HG02852 (cell line): ENCODE results near the gene NPAS1.

Experiments
- ATAC-seq: cut with Tn5 transposase; IDR thresholded peaks from one replicate; pipeline ENCODE4 v1.9.1; 2021; ENCODE audit warnings: mild to moderate bottlenecking, moderate library complexity; ENCODE audit not compliant: unreplicated experiment

Gene NPAS1

DNA sequence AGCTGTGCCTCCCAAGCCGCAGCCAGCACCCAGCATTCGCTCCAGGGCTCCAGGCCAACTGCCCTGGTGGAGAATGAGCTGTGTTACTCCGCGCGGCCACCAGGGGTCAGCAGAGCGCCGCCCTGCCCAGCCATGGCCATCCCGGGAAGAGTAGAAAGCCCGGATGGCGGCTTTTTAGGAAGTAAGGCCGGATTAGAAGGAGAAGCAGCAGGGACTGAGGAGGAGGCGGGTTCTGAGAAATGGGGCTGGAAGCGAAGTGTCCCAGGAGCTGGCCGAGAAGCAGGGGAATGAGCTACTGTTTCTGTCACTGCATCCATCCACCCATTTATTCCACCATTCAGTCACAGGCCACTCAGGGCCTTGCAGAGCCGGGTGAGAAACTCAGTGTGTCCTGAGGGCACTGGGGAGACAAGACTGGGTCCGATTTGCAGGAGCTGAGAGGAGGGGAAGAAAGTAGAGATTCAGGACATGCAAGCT, 6.6 kb upstream of the NPAS1 start:
- ATAC-seq, result no peak

DNA sequence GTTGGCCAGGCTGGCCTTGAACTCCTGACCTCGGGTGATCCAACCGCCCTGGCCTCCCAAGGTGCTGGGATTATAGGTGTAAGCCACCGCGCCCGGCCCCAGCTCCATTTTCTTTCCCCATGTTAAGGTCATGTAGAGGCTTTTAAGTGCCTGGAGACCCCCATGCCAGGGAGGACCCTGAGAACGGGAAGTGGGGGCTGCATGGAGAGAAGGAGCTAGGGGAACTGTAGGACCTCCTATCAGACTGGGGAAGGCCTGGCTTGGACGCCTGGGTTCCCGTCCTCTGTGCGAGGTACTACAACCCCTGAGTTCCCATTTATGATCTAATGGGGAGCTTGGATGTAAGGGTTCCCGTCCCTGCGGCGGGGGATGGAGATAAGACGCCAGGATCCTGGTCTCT, 714 bp upstream of the NPAS1 start:
- ATAC-seq, result no peak

DNA sequence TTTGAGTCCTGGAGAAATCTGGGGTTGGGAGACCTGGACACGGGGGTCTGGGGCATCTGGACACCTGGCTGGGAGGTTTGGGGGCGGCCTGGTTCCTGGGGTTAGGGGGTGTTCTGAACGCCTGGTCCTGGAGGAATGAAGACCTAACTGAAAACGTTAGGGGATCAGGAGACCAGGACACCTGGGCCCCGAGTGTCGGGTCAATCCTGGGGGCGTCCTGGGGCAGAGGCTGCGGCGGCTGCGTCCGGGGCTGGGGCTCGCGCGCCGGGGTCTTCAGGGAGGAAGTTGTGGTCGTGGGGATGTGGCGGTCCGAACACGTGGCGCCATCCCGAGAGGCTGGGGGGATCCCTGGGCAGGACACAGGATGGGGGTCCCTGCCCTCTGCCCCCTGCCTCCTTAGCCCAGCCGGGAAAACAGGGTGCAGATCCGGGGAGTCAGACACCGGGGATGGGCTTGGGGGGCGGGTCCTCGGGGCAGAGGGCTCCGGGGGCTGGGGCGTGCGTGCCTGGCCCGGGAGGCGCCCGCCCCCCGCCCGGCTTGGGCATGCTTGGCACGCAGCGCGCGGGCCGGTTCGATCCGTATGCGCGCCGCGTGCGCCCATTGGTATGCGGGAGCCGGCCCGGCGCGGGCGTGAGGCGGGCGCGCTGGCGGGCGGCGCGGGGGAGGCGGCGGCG, 632 bp downstream of the NPAS1 start:
- ATAC-seq, result no peak

DNA sequence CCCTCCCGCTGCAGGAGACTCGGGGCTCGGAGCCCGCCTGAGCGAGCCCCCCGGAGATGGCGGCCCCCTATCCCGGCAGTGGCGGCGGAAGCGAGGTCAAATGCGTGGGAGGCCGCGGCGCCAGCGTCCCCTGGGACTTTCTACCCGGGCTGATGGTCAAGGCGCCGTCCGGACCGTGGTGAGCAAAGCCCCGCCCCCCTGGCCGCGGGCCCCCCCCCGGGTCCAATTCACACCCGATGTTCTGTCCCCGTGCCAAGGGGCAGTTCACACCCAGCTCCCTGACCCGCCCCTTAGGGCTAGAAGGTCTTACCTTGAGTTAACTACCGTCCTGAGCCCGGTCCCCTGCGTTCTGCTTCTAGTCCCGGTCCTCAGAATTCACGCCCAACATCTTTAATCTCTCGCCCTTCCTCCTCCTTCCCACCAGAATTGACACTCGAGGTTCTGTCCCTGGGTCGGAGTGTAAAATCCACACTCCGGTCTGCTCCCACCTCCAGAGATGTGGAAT, 1.4 kb downstream of the NPAS1 start:
- ATAC-seq, result no peak

DNA sequence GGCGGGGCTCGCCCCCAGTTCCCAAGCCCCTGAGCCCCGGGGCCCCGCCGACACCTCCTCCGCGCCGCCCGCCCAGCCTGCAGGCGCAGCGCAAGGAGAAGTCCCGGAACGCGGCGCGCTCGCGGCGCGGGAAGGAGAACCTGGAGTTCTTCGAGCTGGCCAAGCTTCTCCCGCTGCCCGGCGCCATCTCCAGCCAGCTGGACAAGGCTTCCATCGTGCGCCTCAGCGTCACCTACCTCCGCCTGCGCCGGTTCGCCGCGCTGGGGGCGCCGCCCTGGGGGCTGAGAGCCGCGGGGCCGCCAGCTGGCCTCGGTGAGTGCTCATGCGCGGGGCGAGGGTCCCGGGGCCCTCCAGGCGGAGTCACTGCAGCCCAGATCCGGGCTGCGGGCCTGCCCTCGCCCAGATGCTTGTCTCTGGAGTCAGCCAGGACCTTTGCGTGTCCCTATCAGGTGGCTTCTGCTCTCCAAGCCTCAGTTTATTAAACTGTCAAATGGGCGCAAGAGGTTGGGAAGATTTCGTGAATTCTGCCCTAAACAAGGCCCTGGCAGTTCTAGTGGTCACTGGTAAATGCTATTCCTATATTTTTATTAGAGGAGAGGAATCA, 2.0 kb downstream of the NPAS1 start:
- no peak for ATAC-seq

DNA sequence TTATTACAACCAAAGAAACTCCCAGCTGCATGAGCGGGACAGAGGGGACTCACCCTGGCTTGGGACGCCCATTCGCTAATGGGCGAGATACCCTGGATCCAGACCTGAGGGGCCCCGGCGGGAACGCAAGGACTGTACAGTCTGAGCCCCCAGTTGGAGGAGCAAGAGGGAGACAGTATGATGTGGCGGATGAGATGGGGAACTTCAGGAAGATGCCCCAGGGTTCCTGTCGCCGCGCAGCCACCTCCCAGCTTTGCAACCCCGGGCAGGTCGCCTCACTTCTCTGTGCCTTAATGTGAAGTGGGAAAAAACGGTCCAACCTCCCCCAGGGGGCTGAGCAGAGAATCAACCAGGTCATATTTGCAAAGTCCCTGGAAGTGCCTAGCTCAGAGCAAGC, 2.5 kb downstream of the NPAS1 start:
- no peak for ATAC-seq

DNA sequence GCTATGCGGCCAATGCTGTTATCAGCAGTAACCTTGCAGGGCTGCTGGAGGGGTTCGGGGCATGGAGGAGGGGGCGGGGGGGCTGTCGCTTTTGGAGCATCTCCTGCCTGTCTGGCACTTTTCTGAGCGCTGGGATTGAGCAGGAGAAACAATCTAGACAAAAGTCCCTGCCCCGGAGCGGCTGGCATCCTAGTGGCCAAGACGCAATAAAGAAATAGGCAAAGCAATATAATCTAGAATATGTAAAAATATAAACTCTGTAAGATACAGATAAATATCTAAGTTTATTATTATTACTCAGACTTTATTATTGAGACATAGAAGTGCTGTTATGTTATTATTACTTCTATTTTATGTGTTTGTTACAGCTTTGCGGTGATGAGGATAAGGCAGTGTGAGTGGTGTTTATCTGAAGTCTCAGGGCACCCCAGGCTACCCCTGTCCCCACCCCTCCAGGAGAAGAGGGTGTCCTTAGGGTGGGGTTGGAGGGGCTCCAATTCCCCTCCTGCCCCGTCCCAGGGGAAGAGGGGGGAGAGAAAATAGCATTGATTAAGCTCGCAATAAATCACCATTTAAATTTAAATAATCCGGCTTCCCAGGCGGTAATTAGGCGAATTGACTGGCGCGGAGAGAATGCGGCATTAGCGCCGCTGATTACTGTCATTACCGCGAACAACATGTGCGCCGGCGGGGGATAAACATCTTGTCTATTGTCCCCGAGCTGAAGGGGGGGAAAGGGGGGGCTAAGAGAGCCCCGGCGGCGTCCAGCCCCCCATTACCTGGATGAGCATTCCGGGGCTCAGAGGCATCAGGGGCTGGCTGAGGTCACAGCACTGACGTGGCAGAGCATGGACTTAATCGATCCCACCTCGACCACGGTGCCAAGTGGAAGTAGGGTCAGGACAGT, 3.2 kb downstream of the NPAS1 start:
- ATAC-seq, result no peak

DNA sequence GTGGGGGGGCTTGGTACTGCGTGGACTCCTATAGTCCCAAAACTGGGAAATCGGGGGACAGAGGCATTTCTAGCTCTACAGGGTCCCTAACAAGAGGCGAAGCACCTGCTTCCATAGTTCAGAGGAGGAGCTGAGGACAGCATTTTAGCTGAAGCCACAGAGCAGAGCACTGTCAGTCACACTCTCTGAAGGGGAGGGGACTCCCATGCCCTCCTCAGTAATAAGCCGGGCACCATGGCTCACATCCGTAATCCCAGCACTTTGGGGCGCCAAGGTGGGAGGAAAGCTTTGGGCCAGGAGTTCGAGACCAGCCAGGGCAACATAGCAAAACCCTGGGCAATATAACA, 3.8 kb downstream of the NPAS1 start:
- no peak for ATAC-seq

DNA sequence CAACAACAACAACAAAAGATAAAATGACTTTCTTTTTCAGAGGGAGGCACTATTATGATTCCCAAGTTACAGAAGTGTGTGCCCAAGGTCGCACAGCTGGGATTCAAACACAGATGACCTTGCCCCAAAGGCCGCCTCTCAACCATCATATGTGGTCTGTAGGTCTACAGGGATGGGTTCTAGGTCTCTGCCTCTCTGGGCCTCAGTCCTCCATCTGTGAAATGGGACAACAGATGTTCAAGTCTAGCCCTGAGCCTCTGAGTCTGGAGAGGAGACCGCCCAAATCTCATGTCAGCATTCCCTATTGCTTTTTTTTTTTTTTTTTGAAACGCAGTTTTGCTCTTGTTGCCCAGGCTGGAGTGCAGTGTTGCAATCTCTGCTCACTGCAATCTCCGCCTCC, 4.9 kb downstream of the NPAS1 start:
- no peak for ATAC-seq

DNA sequence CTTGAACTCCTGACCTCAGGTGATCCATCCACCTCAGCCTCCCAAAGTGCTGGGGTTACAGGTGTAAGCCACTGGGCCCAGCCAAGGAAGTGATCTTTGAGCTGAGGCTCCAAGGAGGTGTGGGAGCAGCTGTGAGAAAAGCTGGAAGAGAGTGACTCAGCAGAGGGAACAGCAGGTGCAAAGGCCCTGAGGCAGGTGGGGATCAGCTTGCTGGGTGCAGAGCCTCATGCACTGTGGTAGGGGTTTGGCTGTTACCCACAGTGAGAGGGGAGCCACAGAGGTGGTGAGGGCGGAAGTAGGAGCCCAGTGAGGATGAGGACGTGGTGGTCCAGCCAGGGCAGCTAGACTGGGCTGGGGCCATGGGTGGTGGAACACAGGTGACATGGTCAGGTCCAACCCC, 6.5 kb downstream of the NPAS1 start:
- no peak for ATAC-seq

DNA sequence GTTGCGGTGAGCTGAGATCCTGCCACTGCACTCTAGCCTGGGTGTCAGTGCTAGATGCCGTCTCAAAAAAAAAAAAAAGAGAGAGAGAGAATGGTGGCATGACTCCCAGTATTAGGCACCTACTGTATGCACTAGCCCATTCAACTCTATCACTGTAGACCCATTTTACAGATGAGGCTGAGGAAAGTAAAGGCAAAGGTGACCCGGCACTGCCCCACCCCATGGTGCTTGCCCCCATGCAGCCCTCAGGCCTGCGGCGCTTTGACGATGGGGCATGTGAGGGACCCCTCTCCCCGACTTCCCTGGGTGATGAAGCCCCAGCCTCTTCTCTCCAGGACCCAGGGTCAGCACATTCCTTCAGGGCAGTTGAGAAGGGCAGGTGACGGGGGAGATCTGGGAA, 7.3 kb downstream of the NPAS1 start:
- ATAC-seq, result no peak

DNA sequence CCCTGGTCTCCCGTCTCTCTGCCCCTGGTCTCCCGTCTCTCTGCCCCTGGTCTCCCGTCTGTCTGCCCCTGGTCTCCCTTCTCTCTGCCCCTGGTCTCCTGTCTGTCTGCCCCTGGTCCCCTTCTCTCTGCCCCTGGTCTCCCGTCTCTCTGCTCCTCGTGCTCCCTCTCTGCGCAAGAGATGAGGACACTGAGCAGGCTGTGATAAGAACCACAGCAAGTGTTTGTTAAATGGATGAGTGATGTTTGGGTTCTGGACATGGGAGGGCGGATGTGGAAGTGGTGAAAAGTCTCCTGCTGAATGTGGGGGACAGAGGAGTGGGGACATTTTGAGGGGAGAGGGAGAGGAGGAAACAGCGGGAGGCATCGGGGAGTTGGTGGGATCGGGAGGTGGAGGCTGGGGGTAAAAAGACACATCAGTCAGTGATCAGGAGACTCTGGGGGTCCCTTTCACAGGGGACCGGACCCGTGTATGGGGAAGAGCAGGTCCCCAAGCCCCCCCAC, 8.0 kb downstream of the NPAS1 start:
- ATAC-seq, result no peak

DNA sequence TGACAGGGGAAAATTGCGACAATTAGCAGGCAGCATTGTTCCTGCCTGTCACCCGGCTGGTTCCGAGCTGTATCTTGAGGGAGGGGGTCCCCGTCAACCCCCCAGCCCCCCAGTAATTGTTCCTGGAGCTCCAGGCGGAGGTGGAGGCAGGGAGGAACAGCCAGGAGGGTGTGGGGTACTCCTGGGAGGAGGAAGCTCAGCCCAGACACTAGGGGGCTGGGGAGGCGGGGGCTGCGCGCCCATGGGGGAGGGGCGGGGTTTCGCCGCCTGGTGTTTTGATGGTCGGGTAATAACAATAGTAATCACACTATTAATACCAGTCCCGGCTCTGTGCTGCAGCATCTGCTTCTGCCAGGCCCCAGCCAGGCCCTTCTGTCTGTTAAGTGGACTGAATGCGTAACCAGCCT, 8.6 kb downstream of the NPAS1 start:
- no peak for ATAC-seq

DNA sequence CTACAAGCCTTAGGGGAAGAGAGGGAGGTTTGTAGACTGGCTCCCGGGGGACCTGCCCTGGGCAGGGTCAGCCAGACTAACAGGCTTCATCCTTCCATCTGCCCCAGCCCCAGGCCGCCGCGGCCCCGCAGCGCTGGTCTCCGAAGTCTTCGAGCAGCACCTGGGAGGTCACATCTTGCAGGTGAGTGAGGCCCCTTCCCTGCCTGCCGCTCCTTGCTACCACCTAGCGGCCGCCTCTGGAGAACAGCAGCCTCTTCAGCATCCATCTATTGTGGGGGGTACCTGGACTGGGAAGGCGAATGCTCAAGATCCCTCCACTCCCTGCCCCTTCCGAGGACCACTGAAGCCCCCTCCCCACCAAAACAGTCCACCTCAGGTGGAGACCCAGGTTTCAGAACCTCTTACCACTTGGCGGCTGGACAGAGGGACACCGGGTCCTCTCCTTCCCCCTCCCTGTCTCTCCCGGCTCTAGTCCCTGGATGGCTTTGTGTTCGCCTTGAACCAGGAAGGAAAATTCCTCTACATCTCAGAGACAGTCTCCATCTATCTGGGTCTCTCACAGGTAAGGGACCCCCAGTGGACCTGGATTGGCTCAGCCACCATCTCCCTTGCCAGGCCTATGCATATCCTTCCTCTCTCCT, 12.7 kb downstream of the NPAS1 start:
- no peak for ATAC-seq

DNA sequence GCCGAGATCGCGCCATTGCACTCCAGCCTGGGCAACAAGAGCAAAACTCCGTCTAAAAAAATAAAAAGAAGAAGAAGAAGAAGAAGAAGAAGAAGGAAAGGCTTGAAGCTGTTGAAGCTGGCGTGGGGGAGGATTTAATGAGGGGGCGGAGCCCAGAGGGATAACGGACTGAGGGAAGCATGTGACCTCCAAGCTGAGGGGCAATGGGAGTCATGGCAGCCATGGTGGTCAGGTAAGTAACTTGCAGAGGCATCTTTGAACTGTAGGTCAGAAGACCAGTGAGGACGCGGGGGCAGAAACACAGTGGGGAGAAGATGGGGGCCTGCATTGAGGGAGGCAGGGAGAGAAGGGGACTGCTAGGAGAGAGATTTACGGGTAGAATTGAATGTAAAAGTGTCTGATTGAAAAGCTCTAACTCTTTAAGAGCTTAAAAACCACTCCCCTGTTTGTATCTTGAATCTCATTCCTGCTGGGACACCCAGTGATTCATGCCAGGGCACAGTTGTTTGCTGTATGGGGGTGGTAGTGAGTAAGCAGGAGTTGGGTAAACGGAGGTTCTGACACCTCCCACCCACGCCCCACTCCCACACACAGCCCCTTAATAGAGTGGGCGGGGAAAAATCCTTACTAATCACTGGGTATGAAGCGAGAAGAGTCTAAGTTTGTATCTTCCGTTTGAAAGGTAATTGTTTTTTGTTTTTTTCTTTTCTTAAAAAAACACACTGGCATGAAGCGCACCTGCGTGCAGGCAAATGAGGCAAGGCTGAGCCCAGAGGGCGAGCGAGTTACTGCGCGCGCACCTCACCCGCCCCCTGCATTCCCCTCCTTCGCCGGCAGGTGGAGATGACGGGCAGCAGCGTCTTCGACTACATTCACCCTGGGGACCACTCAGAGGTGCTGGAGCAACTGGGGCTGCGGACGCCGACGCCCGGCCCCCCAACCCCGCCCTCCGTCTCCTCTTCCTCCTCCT, 15.8 kb downstream of the NPAS1 start:
- peak; percentile 79 for ATAC-seq

DNA sequence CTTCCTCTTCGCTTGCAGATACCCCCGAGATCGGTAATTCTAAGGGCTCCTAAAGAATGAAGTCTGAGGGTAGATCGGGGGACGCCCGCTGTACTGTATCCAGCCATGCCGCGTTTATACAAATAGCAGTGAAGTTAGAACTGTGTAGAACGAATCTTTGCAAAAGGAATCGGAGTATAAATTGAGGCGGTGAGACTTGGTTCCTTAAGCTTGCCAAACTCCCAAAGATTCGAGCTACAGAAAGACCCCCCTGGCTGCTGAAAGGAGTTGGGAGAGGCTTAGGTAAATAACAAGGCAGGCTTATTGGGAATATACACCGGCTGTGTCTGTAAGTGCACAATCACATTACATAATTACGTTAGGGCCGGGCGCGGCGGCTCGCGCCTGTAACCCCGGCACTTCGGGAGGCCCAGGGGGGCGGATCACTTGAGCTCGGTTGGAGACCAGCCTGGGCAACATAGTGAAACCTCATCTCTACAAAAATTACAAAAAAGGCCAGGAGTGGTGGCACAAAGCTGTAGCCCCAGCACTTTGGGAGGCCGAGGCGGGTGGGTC, 16.5 kb downstream of the NPAS1 start:
- no peak for ATAC-seq

DNA sequence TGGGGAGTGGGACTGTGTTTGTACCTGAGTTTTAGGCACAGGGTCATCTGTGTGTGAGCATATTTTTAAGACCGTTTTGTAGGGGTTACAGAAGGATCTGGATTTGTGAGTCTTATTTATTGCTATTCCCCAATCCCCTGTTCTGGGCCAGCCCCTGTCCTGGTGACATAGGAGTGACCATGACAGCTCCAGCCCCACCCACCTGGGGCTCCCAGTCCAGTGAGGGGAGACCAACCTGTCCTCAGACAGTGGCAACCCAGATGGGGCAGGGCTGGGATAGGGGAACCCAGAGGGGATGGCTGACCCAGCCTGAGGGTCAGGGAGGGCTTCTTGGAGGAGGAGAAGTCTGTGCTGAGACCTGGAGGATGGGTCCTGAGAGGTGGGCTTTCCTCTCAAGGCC, 18.1 kb downstream of the NPAS1 start:
- ATAC-seq, result no peak

DNA sequence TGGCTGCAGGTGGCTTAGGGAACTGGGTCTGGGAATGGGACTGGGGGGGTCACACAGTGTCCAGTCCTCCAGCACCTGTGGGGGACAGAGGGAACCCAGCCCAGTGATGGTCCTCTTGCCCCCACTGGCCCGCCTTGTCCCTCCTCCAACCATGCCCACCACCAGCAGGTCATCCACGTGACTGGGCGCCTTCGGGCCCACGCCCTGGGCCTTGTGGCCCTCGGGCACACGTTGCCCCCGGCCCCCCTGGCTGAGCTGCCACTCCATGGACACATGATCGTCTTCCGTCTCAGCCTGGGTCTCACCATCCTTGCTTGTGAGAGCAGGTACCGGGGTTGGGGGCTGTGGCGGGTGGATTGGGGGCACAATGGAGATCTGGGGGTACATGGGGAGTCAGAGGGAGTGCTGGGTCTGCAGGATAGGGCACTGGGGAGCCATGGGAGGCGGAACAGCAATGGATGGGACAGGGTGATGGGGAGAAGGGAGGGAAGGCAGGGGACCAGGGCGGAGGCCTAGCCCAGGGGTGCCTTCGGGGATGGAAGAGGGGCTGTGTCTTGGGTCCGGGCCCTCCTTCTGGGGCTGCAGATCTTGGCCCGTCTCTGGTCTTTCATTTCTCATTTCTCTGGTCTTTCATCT, 19.7 kb downstream of the NPAS1 start:
- ATAC-seq, result no peak

DNA sequence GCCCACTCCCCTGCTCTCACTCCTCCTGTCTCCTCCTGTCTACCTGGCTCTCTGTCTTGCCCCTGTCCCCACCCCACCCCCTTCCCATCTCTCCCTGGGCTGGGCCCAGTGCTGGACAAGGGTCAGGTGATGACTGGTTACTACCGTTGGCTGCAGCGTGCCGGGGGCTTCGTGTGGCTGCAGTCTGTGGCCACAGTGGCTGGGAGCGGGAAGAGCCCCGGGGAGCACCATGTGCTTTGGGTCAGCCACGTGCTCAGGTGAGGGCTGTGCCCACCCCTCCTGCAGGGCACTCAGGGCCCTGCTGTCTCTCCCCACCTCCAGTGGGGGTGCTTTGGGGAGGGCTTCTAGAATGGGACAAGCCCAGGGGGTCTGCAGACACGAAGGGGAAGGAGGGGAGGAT, 21.2 kb downstream of the NPAS1 start:
- no peak for ATAC-seq
